ENCODE data around the gene CTRL. TPM values are rescaled to one million over a fixed set of nuclear protein-coding genes. Genes with fewer than 3 reads are reported as not detected.

Gene CTRL
- 5.6 TPM for polyA plus RNA-seq (2012; ENCODE audit: insufficient read depth, insufficient read length, low read depth)

DNA sequence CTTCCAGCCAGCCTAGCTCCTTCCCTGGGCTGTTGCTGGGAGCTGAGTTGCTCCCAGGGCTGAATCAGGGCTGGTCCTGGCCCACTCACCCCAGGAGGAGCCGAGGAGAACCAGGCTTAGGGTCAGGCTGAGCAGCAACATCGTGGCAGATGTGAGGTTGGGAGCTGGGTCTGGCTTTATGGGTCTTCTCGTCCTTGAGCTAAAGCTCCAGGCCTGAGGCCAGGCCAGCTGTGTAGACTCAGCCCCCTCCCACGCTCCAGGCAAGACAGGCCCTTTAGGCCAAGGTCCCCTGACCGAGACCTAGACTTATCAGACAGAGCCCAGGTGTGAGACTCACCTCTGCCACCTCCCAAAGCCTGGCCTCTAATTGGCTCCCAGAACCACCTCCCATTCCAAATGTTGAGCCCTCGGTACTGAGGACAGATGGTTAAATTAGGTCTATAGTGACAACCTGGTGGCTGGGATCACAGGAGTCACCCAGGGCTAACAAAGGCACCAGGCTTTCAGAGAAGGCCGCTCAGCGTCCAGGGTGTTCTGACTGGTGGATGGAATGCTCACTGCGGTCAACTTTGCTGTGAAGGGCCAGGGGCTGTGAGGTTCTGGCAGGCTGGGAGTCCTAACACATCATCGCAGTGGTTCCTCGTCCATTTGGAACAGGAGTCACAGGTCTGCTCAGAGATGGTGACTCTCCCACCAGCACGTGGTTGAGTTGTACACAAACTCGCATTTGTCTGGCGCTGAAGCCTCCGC, at the start of gene CTRL:
Gene CTRL (minus strand): TSS at position 151 of the 750 bp plus-strand sequence. CDS start 10 bp downstream, at position 141.
- no peaks in the 10 kb centered on the region for H3K27me3 ChIP-seq
- DNase-seq = peak; percentile 13
- no peaks in the 10 kb centered on the region for H3K9me3 ChIP-seq
- TF ChIP-seq, protein P1, sequence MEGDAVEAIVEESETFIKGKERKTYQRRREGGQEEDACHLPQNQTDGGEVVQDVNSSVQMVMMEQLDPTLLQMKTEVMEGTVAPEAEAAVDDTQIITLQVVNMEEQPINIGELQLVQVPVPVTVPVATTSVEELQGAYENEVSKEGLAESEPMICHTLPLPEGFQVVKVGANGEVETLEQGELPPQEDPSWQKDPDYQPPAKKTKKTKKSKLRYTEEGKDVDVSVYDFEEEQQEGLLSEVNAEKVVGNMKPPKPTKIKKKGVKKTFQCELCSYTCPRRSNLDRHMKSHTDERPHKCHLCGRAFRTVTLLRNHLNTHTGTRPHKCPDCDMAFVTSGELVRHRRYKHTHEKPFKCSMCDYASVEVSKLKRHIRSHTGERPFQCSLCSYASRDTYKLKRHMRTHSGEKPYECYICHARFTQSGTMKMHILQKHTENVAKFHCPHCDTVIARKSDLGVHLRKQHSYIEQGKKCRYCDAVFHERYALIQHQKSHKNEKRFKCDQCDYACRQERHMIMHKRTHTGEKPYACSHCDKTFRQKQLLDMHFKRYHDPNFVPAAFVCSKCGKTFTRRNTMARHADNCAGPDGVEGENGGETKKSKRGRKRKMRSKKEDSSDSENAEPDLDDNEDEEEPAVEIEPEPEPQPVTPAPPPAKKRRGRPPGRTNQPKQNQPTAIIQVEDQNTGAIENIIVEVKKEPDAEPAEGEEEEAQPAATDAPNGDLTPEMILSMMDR (IDR thresholded peaks at IDR 0.05; ENCODE audit: low read depth, low read length) = 0 out of 2 replicates have a peak, but pooled peaks have one; percentile 10
- peaks cover 5% of the 10 kb centered on the region for H3K4me1 ChIP-seq
- H3K4me3 ChIP-seq (ENCODE audit: low read depth, low read length) = no peak within 1 kb of the TSS
- peaks cover 5% of the 10 kb centered on the region; the same call in 1 of the 2 replicates for H3K36me3 ChIP-seq

DNA sequence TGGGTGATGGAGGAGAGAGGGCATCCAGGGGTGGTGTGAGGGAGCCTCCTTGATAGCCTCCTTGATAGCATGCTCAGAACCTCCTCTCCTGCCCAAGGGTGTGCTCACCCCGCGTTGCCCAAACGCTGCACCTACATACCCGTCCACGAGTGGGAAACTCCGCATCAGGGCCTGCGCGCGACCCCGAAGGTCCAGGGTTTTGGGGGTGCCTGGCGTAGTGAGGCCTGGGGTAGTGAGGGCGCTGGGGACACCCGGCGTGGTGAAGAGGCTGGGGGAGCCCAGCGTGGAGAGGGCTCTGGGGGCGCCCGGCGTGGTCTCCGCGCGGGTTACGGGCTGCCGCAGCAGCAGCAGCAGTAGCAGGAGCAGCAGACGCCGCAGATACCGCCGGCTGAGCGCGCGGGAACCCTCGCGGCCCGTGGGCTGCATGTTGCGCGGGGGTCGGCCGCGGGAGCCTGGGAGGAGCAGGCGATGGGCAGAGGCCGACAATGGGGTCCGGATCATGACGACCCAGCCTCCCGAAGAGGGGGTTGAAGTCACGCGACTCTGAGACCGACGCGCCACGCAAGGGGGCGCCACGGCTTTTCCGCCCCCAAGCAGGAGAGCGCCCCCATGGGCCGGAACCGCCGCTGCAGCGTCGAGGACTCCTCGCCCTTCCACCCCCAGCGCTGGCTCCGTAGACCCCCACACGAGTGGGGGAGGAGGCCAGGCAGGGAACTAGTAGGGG, 48.5 kb upstream of the CTRL start, which contains the start of gene DPEP3:
Gene DPEP3 (minus strand): TSS at position 545 of the 724 bp plus-strand sequence. CDS start 119 bp downstream, at position 426.
- Histone ChIP-seq H3K4me1 (no peaks in the 10 kb centered on the region), H3K36me3 (no peaks in the 10 kb centered on the region), H3K9me3 (no peaks in the 10 kb centered on the region), H3K27me3 (no peaks in the 10 kb centered on the region), H3K4me3 (ENCODE audit: low read depth, low read length) (no peak within 1 kb of the TSS)
- no peak for DNase-seq
- TF ChIP-seq, protein P1 (IDR thresholded peaks at IDR 0.05; ENCODE audit: low read depth, low read length) = no peak

DNA sequence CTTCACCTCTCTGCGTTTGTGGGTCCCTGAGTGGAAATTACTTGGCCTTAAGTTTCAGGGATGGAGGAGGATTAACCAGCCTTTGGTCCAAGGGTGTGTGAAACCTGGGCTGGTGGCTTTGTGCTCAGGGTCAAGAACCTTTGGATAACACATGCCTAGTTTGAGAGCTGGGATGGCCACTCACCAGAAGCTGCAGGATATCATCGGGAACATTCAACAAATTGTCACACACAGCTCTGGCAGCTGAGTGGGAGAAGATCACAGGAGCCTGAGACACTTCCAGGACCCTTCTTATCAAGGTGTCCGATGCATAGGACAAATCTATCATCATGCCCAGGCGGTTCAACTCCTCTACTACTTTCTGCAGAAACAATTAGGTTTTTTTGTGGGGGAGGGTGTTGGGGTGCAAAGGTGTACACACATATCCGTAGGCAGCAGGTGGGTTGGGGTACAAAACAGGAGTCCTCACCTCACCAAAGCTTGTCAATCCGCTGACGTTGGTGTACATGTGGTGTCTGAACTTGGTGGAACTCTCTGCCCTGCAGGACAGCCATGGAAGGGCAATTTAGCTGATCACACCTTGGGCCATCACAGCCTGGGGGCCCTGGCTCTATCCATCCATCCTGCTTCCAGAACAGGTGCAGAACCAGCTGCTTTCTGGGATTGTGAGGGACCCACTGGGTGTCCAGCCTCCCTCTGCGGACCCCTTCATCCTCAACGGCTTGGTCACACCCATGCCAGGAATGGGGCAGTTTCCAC, 46.0 kb upstream of the CTRL start:
- Histone ChIP-seq H3K36me3 (no peaks in the 10 kb centered on the region), H3K9me3 (no peaks in the 10 kb centered on the region), H3K27me3 (no peaks in the 10 kb centered on the region), H3K4me3 (ENCODE audit: low read depth, low read length) (no peak overlapping the region), H3K4me1 (no peaks in the 10 kb centered on the region)
- no peak for DNase-seq
- TF ChIP-seq, protein P1 (IDR thresholded peaks at IDR 0.05; ENCODE audit: low read depth, low read length) = no peak

DNA sequence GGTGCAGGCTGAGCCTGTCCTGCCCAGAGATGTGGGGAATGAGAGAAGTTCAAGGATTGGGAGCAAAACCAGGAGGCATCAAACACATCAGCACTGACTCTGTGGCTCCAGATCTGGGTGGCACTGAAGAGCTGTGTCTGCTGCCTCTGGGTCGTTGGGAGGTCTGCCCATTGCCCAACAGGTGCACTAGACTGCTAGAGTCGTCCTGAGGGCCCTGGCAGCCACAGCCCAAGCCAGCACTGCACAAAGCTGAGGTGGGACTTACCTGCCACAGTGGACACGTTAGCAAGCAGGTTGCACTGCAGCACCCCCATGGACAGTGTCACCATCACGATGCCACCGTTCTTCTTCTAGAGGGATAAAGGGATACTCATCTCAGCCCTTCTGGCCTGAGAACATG, 45.3 kb upstream of the CTRL start:
- Histone ChIP-seq H3K36me3 (no peaks in the 10 kb centered on the region), H3K4me3 (ENCODE audit: low read depth, low read length) (no peak overlapping the region), H3K27me3 (no peaks in the 10 kb centered on the region), H3K9me3 (no peaks in the 10 kb centered on the region), H3K4me1 (no peaks in the 10 kb centered on the region)
- DNase-seq = no peak
- TF ChIP-seq, protein P1 (IDR thresholded peaks at IDR 0.05; ENCODE audit: low read depth, low read length) = no peak

DNA sequence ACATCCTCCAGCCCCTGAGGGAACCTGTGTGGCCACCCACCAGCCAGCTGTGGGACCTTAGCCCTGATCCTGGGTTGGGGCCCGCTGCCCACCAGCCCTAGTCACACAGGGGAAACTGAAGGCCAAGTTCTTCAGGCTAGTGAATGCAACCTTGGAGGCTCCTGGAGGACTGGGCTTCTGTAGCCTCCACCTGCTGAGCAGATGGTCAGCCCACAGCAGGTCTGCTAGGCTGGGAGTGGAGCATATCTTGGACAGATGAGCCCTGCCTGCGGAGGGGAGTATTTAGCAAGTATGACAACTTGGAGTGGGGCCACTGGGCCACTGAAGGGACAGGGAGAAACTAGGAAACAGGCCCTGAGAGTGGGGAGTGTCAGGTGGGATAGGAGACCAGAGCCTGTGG, 44.5 kb upstream of the CTRL start:
- H3K4me1 ChIP-seq = no peaks in the 10 kb centered on the region
- no peaks in the 10 kb centered on the region for H3K9me3 ChIP-seq
- TF ChIP-seq, protein P1 (IDR thresholded peaks at IDR 0.05; ENCODE audit: low read depth, low read length) = no peak
- no peaks in the 10 kb centered on the region for H3K27me3 ChIP-seq
- H3K4me3 ChIP-seq (ENCODE audit: low read depth, low read length) = no peak overlapping the region
- DNase-seq = no peak
- no peaks in the 10 kb centered on the region for H3K36me3 ChIP-seq
